ENCODE measurements around the gene PHRF1.

DNA sequence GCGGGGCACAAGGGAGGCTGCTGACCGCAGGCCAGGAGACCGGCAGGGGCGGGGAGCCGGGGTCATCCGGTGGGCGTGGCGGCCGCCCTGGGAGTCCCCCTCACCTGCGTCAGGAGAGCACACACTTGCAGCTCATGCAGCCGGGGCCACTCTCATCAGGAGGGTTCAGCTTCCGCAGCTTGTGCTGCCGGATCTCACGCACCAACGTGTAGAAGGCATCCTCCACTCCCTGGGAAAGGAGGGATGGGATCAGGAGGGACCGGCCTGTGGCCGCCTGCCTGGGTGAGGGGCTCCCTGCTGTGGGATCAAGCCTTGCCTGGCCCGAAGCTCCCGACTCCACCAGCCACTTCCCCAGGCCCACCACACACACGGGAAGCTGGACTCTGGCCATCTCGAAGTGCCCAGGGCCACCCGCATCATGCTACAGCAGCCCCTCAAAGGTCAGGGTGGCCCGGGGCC is 43.7 kb upstream of the PHRF1 start:
- TF ChIP-seq NR3C1 (CRISPR knock-in tag; IDR thresholded peaks at IDR 0.05) = no peak
- TF ChIP-seq, protein P1, sequence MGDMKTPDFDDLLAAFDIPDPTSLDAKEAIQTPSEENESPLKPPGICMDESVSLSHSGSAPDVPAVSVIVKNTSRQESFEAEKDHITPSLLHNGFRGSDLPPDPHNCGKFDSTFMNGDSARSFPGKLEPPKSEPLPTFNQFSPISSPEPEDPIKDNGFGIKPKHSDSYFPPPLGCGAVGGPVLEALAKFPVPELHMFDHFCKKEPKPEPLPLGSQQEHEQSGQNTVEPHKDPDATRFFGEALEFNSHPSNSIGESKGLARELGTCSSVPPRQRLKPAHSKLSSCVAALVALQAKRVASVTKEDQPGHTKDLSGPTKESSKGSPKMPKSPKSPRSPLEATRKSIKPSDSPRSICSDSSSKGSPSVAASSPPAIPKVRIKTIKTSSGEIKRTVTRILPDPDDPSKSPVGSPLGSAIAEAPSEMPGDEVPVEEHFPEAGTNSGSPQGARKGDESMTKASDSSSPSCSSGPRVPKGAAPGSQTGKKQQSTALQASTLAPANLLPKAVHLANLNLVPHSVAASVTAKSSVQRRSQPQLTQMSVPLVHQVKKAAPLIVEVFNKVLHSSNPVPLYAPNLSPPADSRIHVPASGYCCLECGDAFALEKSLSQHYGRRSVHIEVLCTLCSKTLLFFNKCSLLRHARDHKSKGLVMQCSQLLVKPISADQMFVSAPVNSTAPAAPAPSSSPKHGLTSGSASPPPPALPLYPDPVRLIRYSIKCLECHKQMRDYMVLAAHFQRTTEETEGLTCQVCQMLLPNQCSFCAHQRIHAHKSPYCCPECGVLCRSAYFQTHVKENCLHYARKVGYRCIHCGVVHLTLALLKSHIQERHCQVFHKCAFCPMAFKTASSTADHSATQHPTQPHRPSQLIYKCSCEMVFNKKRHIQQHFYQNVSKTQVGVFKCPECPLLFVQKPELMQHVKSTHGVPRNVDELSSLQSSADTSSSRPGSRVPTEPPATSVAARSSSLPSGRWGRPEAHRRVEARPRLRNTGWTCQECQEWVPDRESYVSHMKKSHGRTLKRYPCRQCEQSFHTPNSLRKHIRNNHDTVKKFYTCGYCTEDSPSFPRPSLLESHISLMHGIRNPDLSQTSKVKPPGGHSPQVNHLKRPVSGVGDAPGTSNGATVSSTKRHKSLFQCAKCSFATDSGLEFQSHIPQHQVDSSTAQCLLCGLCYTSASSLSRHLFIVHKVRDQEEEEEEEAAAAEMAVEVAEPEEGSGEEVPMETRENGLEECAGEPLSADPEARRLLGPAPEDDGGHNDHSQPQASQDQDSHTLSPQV (IDR thresholded peaks at IDR 0.05) = no peak
- no peak for TF ChIP-seq POLR2AphosphoS5 (IDR thresholded peaks at IDR 0.05; ENCODE audit: control insufficient read depth, insufficient read depth, low read depth, low read length)

All from K562 (cell line).